KMS-11 (cell line): ENCODE data around the gene OR2AG1.

Experiments
- H2AFZ ChIP-seq: fragments of 200-600 bp; sonication (generic); 2 replicates; pipeline ENCODE4 v1.6.1; 2016; ENCODE audit warnings: antibody characterized with exemption, mixed run types, low read depth
- H3K27ac ChIP-seq: fragments of 200-600 bp; sonication (generic); 2 replicates; pipeline ENCODE4 v1.6.1; 2016; ENCODE audit warnings: mild to moderate bottlenecking, mixed run types
- H3K27me3 ChIP-seq: fragments of 200-600 bp; sonication (generic); 2 replicates; pipeline ENCODE4 v1.6.1; 2017; ENCODE audit warnings: mild to moderate bottlenecking, low read depth, mixed run types, moderate library complexity; ENCODE audit not compliant: insufficient read depth
- H3K36me3 ChIP-seq: fragments of 200-600 bp; sonication (generic); 2 replicates; pipeline ENCODE4 v1.6.1; 2017; ENCODE audit warnings: mild to moderate bottlenecking, mixed run types; ENCODE audit not compliant: insufficient read depth
- H3K4me1 ChIP-seq: fragments of 200-600 bp; sonication (generic); 2 replicates; pipeline ENCODE4 v1.6.1; 2016; ENCODE audit warnings: mild to moderate bottlenecking, low read depth, mixed run types; ENCODE audit not compliant: poor library complexity, severe bottlenecking
- H3K4me2 ChIP-seq: fragments of 200-600 bp; sonication (generic); 2 replicates; pipeline ENCODE4 v1.7.0; 2016; ENCODE audit warnings: mild to moderate bottlenecking, mixed run types
- H3K4me3 ChIP-seq: fragments of 200-600 bp; sonication (generic); IDR thresholded peaks from 2 replicates; pipeline ENCODE4 v1.6.1; 2017; ENCODE audit warnings: low read depth, low read length, mixed read lengths; ENCODE audit not compliant: insufficient read depth
- H3K79me2 ChIP-seq: fragments of 200-600 bp; sonication (generic); 2 replicates; pipeline ENCODE4 v1.6.1; 2016; ENCODE audit warnings: low read depth, mixed run types; ENCODE audit not compliant: insufficient read depth
- H3K9ac ChIP-seq: fragments of 200-600 bp; sonication (generic); 2 replicates; pipeline ENCODE4 v1.6.1; 2016; ENCODE audit warnings: mild to moderate bottlenecking, mixed run types
- H4K20me1 ChIP-seq: fragments of 200-600 bp; sonication (generic); 2 replicates; pipeline ENCODE4 v1.6.1; 2016; ENCODE audit warnings: mild to moderate bottlenecking, mixed run types; ENCODE audit not compliant: insufficient read depth
- TF ChIP-seq, protein P1 (sequence below): fragments of 200-600 bp; sonication (generic); conservative IDR thresholded peaks from 2 replicates; pipeline ENCODE4 v1.6.1; 2017; ENCODE audit warnings: low read depth, mild to moderate bottlenecking, antibody characterized with exemption, low read length, moderate library complexity, mixed read lengths

Gene OR2AG1

DNA sequence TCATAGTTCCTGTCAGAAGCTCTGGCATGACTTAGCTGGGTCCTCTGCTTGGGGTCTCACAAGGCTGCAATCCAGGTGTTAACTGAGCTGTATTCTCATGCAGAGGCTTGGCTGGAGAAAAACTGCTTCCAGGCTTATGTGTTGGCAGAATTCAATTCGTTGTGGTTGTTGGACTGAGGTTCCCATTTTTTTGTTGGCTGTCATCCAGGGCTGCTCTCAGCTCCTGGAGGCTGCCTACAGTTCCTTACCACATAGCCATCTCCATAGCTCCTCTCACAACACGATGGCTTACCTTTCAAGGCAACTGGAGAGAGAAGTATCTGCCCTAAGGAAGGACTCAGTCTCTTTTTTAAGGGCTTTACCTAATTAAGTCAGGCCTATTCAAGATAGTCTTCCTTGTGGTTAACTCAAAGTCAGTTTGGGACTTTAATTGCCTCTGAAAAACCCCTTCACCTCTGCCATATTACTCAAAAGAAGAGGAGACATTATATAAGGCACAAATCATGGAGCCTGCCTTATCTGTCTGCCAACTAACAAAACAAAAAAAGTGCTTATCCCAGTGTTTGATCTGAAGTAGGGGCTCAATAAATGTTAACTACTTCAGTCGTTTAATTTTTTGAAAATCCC is 46.2 kb upstream of the OR2AG1 start:
- H3K27me3 ChIP-seq = no peaks in the 10 kb centered on the region
- no peaks in the 10 kb centered on the region for H3K36me3 ChIP-seq
- no peak overlapping the region for H3K9ac ChIP-seq
- TF ChIP-seq, protein P1, sequence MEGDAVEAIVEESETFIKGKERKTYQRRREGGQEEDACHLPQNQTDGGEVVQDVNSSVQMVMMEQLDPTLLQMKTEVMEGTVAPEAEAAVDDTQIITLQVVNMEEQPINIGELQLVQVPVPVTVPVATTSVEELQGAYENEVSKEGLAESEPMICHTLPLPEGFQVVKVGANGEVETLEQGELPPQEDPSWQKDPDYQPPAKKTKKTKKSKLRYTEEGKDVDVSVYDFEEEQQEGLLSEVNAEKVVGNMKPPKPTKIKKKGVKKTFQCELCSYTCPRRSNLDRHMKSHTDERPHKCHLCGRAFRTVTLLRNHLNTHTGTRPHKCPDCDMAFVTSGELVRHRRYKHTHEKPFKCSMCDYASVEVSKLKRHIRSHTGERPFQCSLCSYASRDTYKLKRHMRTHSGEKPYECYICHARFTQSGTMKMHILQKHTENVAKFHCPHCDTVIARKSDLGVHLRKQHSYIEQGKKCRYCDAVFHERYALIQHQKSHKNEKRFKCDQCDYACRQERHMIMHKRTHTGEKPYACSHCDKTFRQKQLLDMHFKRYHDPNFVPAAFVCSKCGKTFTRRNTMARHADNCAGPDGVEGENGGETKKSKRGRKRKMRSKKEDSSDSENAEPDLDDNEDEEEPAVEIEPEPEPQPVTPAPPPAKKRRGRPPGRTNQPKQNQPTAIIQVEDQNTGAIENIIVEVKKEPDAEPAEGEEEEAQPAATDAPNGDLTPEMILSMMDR = no peak
- no peaks in the 10 kb centered on the region for H3K4me1 ChIP-seq
- no peaks in the 10 kb centered on the region for H4K20me1 ChIP-seq
- H2AFZ ChIP-seq = no peak overlapping the region
- H3K27ac ChIP-seq = no peak overlapping the region
- H3K4me3 ChIP-seq = no peak overlapping the region
- no peak overlapping the region for H3K4me2 ChIP-seq
- no peaks in the 10 kb centered on the region for H3K79me2 ChIP-seq

DNA sequence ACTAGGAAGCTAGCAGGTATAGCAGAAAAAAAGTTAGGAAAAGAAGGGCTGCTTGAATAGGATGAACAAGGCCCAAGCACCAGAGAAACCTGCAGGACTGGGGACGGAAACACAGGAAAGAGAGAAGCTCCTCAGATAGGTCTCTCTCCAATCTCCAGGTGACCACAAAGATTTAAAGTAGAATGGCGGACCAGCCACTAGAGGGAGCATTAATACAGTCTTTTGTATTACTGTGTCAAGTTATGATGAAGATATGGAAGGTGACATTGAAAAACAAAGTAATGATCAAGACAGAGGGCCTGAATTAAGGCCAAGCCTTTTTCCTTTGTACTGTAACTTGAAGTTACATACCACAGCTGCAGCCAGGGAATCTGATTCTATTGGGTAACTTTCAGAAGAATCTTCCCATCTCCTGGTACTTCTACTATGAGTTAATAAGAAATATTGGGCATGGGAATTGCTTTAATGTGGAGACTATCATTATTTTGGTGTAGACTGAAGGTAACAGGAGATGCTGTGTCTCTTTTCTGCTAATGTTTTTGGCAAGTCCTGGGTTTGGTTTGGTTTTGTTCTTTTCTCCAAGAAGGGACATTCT is 44.9 kb upstream of the OR2AG1 start:
- Histone ChIP-seq H3K27me3 (no peaks in the 10 kb centered on the region), H3K4me3 (no peak overlapping the region), H3K9ac (no peak overlapping the region), H2AFZ (no peak overlapping the region), H3K36me3 (no peaks in the 10 kb centered on the region), H3K79me2 (no peaks in the 10 kb centered on the region), H3K27ac (no peak overlapping the region), H3K4me1 (no peaks in the 10 kb centered on the region), H3K4me2 (no peak overlapping the region), H4K20me1 (no peaks in the 10 kb centered on the region)
- TF ChIP-seq, protein P1 = peak; percentile 82

DNA sequence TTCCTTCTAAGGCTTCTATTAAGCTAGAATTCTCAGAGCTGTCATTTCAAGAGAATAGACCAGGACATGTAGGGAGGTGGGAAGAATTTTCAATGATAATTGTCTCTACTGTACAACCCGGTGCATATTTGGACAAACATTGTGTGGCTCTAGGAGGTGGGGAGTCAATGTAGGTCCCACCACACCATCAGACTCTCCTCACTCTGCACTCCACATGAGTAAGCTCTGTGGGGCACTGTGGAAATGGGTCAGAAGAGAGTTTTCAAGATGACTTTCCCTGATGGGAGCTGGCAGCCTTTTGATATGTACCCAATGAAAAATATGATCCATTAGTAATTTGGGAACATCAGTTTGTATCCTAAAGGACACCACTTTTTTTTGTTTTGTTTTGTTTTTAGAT is 44.2 kb upstream of the OR2AG1 start:
- no peaks in the 10 kb centered on the region for H4K20me1 ChIP-seq
- H3K27me3 ChIP-seq = no peaks in the 10 kb centered on the region
- no peak overlapping the region for H3K4me3 ChIP-seq
- H2AFZ ChIP-seq = no peak overlapping the region
- no peak overlapping the region for H3K27ac ChIP-seq
- TF ChIP-seq, protein P1 = no peak
- H3K9ac ChIP-seq = no peak overlapping the region
- H3K79me2 ChIP-seq = no peaks in the 10 kb centered on the region
- no peak overlapping the region for H3K4me2 ChIP-seq
- no peaks in the 10 kb centered on the region for H3K36me3 ChIP-seq
- H3K4me1 ChIP-seq = no peaks in the 10 kb centered on the region

DNA sequence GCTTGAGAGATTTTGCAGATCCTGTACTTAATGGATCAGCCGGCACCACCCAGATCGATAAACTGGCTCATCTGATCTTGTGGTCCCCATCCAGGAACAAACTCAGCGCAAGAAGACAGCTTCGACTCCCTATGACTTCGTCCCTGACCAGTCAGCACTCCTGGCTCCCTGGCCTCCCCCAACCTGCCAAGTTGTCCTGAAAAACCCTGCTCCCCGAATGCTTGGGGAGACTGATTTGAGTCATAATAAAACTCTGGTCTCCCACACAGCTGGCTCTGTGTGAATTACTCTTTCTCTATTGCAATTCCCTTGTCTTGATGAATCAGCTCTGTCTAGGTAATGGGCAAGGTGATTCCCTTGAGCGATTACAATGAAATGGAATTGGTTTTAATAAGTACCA is 40.6 kb upstream of the OR2AG1 start:
- H3K4me2 ChIP-seq = no peak overlapping the region
- no peak overlapping the region for H3K27ac ChIP-seq
- no peak overlapping the region for H3K4me3 ChIP-seq

More for the DNA sequence above, 40.6 kb upstream of the OR2AG1 start:
- Histone ChIP-seq H4K20me1 (no peaks in the 10 kb centered on the region), H3K9ac (no peak overlapping the region), H3K79me2 (no peaks in the 10 kb centered on the region), H2AFZ (no peak overlapping the region), H3K36me3 (no peaks in the 10 kb centered on the region), H3K4me1 (peaks cover 13% of the 10 kb centered on the region), H3K27me3 (no peaks in the 10 kb centered on the region)
- TF ChIP-seq, protein P1 = no peak
